ENCODE data around the gene ARHGAP24.

DNA sequence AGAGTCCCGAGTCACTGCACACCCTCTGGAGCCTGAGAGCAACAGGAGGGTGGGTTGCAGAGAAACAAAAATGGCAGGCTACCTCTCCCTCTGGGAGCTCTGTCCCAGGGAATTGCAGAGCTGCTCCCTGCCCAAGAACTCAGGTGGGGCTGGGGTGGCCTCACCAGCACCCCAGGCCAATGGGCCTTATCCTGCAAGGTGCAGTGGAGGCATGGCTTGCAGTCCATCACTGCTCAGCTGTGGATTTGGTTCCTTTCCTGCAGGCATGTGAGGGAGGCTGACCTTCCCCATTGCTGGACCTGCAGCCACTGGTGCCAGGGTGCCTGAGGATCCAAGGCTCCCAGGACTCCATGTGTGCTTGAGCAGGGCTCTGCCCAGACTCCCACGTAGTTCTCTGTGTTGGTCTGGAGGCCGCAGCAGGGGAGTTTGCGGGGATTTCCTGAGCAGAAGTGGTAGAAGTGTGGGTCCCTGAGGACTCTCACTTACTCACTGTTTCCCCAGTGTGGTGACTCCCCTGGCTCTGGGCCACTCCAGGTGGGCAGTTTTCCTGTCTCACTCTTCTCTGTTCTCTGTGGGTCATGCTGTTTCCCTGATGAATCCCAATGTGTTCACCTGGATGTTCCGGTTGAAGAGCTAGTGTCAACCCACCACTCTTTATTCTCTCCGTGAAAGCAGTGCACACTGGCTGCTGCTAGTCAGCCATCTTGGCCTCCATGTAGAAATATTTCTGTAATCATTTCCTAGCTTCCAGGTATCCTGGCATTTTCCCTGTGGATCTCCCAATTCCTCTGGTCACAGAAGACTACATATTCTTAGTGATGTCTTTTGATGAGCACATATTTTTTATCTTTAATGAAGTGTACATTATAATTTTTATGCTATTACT lies 82.3 kb downstream of the ARHGAP24 start:
- TF ChIP-seq POLR2A (IDR thresholded peaks at IDR 0.05) = no peak
- TF ChIP-seq, protein P1, sequence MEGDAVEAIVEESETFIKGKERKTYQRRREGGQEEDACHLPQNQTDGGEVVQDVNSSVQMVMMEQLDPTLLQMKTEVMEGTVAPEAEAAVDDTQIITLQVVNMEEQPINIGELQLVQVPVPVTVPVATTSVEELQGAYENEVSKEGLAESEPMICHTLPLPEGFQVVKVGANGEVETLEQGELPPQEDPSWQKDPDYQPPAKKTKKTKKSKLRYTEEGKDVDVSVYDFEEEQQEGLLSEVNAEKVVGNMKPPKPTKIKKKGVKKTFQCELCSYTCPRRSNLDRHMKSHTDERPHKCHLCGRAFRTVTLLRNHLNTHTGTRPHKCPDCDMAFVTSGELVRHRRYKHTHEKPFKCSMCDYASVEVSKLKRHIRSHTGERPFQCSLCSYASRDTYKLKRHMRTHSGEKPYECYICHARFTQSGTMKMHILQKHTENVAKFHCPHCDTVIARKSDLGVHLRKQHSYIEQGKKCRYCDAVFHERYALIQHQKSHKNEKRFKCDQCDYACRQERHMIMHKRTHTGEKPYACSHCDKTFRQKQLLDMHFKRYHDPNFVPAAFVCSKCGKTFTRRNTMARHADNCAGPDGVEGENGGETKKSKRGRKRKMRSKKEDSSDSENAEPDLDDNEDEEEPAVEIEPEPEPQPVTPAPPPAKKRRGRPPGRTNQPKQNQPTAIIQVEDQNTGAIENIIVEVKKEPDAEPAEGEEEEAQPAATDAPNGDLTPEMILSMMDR (IDR thresholded peaks at IDR 0.05) = no peak

All from right lobe of liver (tissue), 4 donors.